ENCODE measurements around the gene FAM240B. TPM values are rescaled to one million over a fixed set of nuclear protein-coding genes. Genes with fewer than 3 reads are reported as not detected.

FAM240B gene
- total RNA-seq, result not detected in 2 replicates

- DNase-seq (ENCODE audit: low read depth, low spot score), result no peak
Observed at GRCh38 chr9:38720083-38720745, at the start of gene FAM240B. TSS of gene FAM240B (minus strand) at chr9:38720133. CDS start at chr9:38703999, 16,134 bp downstream.

GRCh38 chr9:38768351-38768761, 48.4 kb upstream of the FAM240B start:
- no peak for DNase-seq (ENCODE audit: low read depth, low spot score)

DNA sequence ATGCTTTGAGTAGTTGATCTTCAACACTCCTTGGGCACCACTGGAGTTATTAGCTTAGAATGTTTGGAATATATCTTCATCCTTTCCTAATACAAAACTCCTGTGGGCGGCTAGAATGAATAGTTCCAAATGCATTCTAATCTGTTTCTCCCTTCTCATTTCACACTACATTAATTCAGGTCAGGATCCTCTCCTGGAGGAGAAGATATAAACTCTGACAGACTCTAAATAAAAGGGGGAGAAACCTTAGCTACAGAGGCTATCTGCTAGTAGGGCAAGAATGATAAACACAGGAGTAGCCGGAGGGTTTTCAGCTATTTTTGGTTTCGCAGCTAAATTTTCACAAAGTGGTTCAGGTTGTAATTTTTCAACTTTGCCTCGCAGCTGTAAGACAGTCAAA, 45.2 kb upstream of the FAM240B start:
- DNase-seq (ENCODE audit: low read depth, low spot score), result no peak

DNA sequence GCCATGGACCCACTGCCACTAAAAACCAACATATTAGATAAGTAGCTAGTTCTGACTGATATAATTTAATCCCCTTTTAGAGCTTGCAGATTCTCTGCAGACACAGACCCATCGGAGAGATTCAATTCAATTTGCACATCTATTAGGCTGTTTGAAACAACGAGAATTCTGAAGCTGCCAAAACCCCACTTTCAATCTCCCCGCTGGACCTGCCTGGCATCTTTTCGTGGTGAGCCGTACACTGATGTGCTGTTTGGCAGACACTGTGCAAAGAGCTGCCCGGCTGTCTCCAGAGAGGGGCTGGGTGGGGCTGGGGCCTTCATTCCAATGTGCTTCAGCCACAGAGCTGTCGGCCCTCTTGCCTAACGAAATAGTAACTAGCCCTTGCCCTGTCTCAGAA, 42.1 kb upstream of the FAM240B start:
- DNase-seq (ENCODE audit: low read depth, low spot score), result no peak

GRCh38 chr9:38761339-38761738, 41.4 kb upstream of the FAM240B start:
- DNase-seq (ENCODE audit: low read depth, low spot score), result no peak

- DNase-seq (ENCODE audit: low read depth, low spot score), result no peak
Observed at GRCh38 chr9:38756702-38757101, 36.8 kb upstream of the FAM240B start.

DNA sequence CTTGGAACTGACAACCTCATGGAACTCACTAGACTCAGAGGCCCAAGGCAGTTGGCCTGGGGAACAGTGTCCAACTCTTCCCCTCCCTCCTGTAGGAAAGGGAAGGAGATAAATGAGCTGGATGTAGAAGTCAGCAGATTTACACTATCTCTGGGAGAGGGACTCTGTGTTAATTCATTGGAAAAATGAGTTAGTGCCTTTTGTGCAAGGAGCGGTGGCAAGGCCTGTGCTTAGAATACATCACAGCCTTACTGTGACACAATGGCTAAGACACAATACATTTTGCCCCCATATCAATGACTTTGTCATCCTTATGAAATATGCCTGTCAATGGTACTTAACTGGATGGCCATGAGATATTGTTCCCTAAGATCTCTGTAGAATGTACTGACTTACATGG, 28.0 kb upstream of the FAM240B start:
- no peak for DNase-seq (ENCODE audit: low read depth, low spot score)

DNA sequence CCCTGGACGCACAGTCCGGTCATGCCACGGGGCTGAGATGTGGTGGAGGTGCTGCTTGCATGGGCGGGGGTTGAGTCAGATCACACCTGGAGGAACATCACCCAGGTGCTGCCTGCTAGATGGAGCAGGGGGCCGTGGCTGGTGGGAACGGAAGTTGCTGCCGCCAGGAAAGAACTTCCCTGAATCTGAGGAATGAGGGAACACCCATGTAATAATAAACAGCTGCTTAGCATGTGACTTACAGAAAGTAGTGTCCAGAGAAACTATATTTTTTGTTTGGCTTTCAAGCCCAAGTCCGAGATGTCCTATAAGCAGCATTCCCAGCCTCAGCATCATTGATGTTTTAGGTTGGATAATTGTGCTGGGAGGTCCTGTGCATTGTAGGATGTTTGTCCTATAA, 27.1 kb upstream of the FAM240B start:
- no peak for DNase-seq (ENCODE audit: low read depth, low spot score)

DNA sequence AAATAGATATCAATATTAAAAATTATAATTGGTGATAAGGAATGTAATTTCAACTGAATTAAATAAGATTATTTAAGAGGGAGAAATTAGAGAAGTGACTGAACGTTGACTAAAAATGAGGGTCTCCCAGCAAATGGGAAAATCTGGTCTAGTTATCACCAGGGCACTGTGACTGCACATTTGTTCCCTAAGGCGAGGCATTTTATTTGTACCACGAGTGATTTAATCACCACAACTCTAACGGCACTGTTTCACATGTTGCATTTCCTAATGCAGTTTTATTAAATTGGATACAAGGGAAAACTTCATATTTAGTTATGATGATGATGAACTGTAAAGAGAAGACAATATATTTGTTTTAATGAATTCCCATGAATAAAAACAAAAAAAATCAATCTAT, 26.4 kb upstream of the FAM240B start:
- DNase-seq (ENCODE audit: low read depth, low spot score), result no peak

GRCh38 chr9:38744484-38744883, 24.6 kb upstream of the FAM240B start:
- DNase-seq (ENCODE audit: low read depth, low spot score), result no peak

DNA sequence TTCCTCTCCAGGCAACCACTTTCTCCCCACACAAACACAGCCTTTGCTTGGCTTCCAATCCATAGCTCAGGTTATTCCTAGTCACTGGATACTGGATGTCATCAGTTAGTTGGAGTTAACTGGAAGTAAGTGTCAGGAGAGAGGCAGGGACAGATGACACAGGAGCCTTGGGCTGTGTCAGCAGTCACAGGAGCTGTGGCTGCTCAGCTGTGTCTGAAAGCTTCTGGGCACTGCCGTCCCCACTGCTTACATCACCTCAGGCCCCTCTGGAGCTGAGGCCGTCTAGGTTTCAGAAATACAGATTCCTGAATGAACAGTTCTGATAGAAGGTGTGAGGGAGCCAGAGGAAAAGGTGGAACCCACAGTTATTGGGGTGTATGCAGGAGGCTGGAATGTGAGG, 17.3 kb upstream of the FAM240B start:
- no peak for DNase-seq (ENCODE audit: low read depth, low spot score)

- DNase-seq (ENCODE audit: low read depth, low spot score), result no peak
Observed at GRCh38 chr9:38734831-38735230, 14.9 kb upstream of the FAM240B start.

- no peak for DNase-seq (ENCODE audit: low read depth, low spot score)
Observed at GRCh38 chr9:38733503-38733902, 13.6 kb upstream of the FAM240B start.

- no peak for DNase-seq (ENCODE audit: low read depth, low spot score)
Observed at GRCh38 chr9:38732885-38733284, 13.0 kb upstream of the FAM240B start.

DNA sequence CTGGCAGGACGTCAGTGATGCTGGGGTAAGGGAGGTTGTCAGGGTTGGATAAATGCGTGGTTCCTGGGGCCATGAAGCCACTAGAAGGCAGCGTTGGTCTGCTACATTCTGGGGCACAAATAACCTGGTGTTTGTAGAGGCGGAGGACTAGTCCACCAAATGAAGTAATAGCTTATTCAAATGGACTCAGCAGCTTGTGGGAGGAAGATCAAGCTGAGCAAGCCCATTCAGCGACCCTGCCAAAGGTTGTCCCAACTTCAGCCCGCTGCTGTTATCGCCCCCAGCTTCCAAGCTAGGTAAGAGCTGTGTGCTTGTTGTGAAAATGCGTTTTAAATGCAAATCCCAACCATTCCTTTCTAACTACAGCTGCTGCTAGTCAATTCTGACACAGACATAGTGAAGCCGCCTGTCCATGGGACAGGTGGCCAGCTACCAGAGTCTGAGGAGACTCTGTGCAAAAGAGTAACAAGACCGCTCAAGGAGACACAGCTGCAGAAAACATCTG, 7.6 kb upstream of the FAM240B start:
- peak; percentile 20 for DNase-seq (ENCODE audit: low read depth, low spot score)

DNA sequence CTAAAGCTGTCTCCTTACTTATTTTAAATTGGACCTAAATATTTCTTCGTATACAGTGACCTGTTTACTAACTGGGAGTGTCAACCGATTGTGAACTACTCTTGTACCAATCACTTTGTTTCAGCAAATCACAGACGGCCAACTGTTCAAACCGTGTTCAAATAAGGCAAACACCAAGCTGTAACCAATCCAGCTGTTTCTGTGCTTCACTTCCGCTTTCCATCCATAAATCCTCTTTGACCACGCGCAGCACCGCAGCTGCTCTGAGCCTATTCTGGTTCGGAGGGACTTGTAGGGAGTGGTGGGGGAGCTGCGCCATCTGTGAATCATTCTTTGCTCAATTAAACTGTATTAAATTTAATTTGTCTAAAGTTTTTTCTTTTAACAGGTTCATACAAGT, 4.8 kb upstream of the FAM240B start:
- DNase-seq (ENCODE audit: low read depth, low spot score), result no peak

- DNase-seq (ENCODE audit: low read depth, low spot score), result no peak
Observed at GRCh38 chr9:38718148-38718547, 1.8 kb downstream of the FAM240B start.

GRCh38 chr9:38715684-38716083, 4.2 kb downstream of the FAM240B start:
- DNase-seq (ENCODE audit: low read depth, low spot score), result no peak

DNA sequence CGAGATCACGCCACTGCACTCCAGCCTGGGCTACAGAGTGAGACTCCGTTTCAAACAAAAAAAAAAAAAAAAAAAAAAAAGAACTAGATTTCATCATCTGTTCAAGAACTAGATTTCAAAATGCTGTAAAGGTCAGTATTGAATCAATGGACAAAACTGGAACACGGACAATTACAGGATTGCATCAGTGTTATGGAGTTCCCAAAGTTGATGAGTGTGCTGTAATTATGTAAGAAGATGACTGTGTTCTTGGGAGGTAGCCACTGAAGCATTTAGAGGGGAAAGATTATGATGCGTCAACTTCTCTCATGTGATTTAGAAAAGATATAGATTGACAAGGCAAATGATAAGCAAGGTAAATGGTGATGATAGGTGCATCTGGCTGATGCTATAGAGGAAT, 6.5 kb downstream of the FAM240B start:
- DNase-seq (ENCODE audit: low read depth, low spot score), result no peak

- DNase-seq (ENCODE audit: low read depth, low spot score), result no peak
Observed at GRCh38 chr9:38708759-38709158, 11.2 kb downstream of the FAM240B start.

DNA sequence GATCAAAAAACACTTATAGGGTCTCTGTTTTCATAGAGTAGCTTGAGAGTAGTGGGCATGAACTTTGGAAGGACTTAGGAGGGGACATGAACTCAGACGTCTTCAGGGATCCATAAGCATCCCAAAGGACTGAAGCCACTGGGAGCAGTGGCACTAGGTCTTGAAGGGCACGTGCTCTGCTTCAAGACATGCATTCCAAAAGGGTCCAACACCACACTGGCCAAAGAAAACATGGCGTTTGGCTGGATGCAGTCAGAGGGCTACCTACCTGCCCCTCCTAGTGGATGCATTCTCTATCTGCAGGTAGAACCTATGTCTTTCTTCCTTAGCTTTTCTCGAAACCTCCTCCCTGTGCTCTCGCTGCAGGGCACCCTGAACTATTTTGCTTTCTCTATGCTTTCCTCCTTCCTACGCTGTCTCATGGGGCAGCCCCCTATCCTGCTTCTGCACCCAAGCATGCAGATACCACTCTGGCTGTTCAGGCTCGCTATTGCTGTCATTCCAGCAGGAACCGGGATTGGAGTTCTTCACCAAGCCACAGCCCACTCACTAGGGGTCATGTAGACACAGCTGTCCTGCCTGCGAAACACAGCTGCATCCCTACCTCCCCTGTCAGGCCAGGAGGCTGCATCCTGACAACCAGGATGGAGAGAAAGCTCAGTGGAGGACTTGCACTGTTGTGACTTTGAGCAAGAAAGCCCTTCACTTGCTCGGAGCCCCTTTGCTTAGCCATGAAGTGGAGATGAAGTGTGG, 11.9 kb downstream of the FAM240B start:
- no peak for DNase-seq (ENCODE audit: low read depth, low spot score)

- no peak for DNase-seq (ENCODE audit: low read depth, low spot score)
Observed at GRCh38 chr9:38706493-38706892, 13.4 kb downstream of the FAM240B start.

DNA sequence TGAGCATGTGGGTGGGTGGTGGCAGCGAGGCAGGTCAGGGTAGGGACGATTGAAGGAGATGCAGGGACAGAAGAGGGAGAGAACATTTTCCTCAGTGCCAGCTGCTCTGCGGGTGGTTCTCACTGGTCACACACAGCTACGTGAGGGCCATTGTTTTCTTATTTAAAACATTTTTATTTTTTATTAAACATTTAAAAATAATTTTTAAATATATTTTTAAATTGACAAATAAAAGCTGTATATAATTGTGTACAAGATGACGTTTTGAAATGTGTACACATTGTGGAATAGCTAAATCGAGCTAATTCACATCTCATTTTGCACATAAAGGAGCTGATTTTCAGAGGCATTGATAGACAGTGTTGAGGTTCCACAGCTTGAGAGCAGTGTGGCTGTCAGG, 14.0 kb downstream of the FAM240B start:
- no peak for DNase-seq (ENCODE audit: low read depth, low spot score)
